ENCODE data around the gene PJA1. TPM values are rescaled to one million over a fixed set of nuclear protein-coding genes. Genes with fewer than 3 reads are reported as not detected.

The PJA1 gene
- total RNA-seq, 1 donor from 2014 or later, result 54.9 TPM

DNA sequence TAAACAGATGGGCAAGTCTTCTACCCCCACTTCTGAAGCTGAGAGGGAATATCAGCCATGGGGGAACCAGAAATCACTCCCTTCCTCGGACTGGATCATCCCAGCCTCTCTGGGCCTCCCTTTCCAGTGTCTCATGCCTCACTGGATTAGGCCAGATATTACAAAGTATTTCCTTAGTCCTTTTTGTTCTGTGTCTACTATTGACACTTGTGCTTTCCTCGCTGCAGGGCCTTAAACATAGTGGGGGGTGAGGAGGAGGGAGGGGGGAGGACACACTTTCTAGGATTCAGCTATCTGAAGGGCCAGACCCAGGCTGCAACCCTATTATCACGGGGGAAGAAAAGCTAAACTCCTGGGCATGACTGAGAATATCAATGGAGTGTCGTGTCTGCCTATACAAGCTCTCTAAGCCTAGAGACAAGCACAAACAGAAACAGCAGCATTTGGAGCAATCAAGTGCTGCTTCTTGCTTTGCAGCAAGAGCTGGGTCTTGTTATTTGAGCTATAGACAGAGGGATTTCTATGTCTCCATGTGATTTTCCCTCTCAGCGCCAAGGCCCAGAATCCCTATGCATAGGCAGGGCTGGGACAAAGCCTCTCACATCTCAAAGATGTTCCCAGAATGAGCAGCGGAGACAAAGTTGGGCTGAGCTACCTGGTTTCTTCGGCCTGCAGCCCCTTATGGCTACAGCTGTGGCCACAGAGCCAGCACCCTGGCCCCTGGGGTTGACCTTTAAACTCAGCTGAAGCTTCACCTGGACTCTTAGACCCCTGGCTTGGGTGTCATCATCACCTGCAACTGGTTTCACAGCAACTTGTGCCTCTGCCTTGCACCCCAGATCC lies 20.2 kb downstream of the PJA1 start:
- Mint-ChIP-seq H3K4me1 (ENCODE audit: low read depth, unreplicated experiment) (peaks cover 5% of the 10 kb centered on the region), H3K36me3 (ENCODE audit: unreplicated experiment) (no peaks in the 10 kb centered on the region), H3K27me3 (ENCODE audit: unreplicated experiment) (no peaks in the 10 kb centered on the region), H3K9me3 (ENCODE audit: unreplicated experiment) (peaks cover 2% of the 10 kb centered on the region), H3K4me3 (ENCODE audit: unreplicated experiment) (no peak overlapping the region), H3K27ac (ENCODE audit: unreplicated experiment) (no peak overlapping the region)
- TF ChIP-seq, protein P1, sequence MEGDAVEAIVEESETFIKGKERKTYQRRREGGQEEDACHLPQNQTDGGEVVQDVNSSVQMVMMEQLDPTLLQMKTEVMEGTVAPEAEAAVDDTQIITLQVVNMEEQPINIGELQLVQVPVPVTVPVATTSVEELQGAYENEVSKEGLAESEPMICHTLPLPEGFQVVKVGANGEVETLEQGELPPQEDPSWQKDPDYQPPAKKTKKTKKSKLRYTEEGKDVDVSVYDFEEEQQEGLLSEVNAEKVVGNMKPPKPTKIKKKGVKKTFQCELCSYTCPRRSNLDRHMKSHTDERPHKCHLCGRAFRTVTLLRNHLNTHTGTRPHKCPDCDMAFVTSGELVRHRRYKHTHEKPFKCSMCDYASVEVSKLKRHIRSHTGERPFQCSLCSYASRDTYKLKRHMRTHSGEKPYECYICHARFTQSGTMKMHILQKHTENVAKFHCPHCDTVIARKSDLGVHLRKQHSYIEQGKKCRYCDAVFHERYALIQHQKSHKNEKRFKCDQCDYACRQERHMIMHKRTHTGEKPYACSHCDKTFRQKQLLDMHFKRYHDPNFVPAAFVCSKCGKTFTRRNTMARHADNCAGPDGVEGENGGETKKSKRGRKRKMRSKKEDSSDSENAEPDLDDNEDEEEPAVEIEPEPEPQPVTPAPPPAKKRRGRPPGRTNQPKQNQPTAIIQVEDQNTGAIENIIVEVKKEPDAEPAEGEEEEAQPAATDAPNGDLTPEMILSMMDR (IDR thresholded peaks at IDR 0.05; ENCODE audit: partially characterized antibody, unreplicated experiment), result no peak
- no peak for DNase-seq

DNA sequence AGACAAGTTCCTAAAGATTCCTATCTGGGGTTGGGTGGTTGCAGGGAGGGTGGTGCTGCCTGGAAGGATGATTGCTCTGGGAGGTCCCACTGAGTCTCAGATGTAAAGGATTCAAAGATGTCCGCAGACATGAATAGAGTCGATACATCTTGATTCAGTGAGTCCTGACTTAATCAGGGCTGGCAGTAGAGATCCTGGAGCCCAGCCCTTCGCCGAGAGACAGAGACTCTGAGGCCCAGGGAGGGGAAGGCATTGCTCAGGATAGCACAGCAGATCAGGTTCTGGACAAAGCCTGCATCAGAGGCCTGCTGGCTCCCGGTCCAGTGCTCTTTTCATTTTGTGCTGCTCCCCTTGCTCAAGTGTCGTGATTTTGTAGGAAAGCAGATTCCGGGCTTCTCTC lies 21.7 kb downstream of the PJA1 start:
- H3K36me3 Mint-ChIP-seq (ENCODE audit: unreplicated experiment), result no peaks in the 10 kb centered on the region
- TF ChIP-seq, protein P1 (IDR thresholded peaks at IDR 0.05; ENCODE audit: partially characterized antibody, unreplicated experiment), result no peak
- no peaks in the 10 kb centered on the region for H3K27me3 Mint-ChIP-seq (ENCODE audit: unreplicated experiment)
- no peak overlapping the region for H3K4me3 Mint-ChIP-seq (ENCODE audit: unreplicated experiment)
- DNase-seq, result no peak
- H3K27ac Mint-ChIP-seq (ENCODE audit: unreplicated experiment), result no peak overlapping the region
- H3K4me1 Mint-ChIP-seq (ENCODE audit: low read depth, unreplicated experiment), result peaks cover 5% of the 10 kb centered on the region
- H3K9me3 Mint-ChIP-seq (ENCODE audit: unreplicated experiment), result peaks cover 2% of the 10 kb centered on the region

DNA sequence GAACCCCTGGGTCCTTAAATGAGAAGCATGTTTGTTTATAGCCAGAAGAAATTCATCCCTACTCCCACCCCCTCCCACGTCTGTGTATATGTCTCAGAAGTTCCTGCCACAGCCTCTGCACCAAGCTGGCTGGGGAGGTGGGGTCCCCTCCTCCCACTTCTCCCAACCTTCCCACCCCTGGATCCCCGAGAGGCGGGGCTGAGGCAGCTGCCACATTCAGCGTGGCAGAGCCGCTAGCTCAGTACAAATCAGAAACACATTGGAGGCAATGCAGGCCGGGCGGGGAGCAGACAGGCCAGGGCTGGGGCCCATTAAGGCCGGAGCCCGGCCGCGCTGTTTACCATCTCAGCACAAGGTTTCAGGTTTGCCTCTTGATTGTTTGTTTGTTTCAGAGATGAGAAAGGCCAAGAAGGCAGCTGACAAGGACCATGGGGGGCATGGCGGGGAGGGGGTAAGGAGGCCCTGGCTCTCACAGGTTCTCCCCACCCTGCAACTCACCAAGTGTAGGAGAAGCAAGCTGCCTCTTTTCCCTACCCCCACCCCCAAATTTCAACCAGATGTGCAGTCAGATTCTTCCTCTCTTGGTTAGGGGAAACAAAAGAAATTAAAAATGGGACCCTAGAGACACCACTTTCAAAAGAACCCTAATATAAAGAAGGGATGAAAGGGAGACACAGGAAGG lies 22.3 kb downstream of the PJA1 start:
- TF ChIP-seq, protein P1 (IDR thresholded peaks at IDR 0.05; ENCODE audit: partially characterized antibody, unreplicated experiment), result no peak
- peaks cover 2% of the 10 kb centered on the region for H3K9me3 Mint-ChIP-seq (ENCODE audit: unreplicated experiment)
- no peaks in the 10 kb centered on the region for H3K27me3 Mint-ChIP-seq (ENCODE audit: unreplicated experiment)
- H3K27ac Mint-ChIP-seq (ENCODE audit: unreplicated experiment), result no peak overlapping the region
- peak; percentile 20 for DNase-seq
- H3K4me3 Mint-ChIP-seq (ENCODE audit: unreplicated experiment), result no peak overlapping the region
- H3K36me3 Mint-ChIP-seq (ENCODE audit: unreplicated experiment), result no peaks in the 10 kb centered on the region
- peaks cover 5% of the 10 kb centered on the region for H3K4me1 Mint-ChIP-seq (ENCODE audit: low read depth, unreplicated experiment)

DNA sequence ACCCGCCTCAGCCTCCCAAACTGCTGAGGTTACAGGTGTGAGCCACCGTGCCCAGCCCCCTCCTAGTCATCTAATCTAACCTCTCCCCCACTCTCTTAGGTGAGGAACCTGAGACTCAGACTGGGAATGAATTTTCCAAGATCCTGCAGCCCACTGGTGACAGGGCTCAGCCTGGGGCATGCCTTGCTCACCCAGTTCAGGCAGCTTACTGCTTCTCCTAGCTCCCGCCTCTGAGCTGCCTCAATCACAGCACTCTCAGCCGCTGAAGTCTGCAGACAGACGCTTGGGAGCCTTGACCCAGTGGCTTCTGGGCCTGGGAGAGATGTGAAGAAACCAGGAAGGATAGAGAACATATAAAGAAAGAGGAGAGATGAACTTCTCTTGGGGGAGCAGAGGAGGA lies 24.4 kb downstream of the PJA1 start:
- H3K4me1 Mint-ChIP-seq (ENCODE audit: low read depth, unreplicated experiment), result peaks cover 9% of the 10 kb centered on the region
- no peak for DNase-seq
- H3K27me3 Mint-ChIP-seq (ENCODE audit: unreplicated experiment), result no peaks in the 10 kb centered on the region
- H3K9me3 Mint-ChIP-seq (ENCODE audit: unreplicated experiment), result peaks cover 2% of the 10 kb centered on the region
- H3K36me3 Mint-ChIP-seq (ENCODE audit: unreplicated experiment), result no peaks in the 10 kb centered on the region
- no peak overlapping the region for H3K27ac Mint-ChIP-seq (ENCODE audit: unreplicated experiment)
- TF ChIP-seq, protein P1 (IDR thresholded peaks at IDR 0.05; ENCODE audit: partially characterized antibody, unreplicated experiment), result no peak
- H3K4me3 Mint-ChIP-seq (ENCODE audit: unreplicated experiment), result no peak overlapping the region

DNA sequence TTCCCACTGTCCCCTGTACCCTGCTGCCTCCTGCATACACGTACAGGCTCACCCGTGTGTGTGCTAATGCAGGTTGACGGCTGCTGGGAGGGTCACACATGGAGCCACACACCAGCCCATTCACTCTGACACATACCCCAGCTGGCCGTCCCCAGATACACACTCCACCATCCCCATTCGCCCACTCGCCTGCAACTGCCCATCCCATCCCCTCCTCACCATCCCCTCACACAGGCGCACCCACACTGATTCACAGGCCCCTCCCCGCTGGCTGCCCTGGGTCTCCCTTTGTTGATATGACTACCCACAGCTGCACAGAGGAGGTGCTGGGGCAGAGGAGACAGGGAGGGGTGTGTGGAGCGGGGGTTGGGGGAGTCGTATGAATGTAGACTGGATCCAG lies 25.7 kb downstream of the PJA1 start:
- DNase-seq, result no peak
- peaks cover 2% of the 10 kb centered on the region for H3K9me3 Mint-ChIP-seq (ENCODE audit: unreplicated experiment)
- TF ChIP-seq, protein P1 (IDR thresholded peaks at IDR 0.05; ENCODE audit: partially characterized antibody, unreplicated experiment), result no peak
- H3K4me3 Mint-ChIP-seq (ENCODE audit: unreplicated experiment), result no peak overlapping the region
- no peaks in the 10 kb centered on the region for H3K36me3 Mint-ChIP-seq (ENCODE audit: unreplicated experiment)
- H3K27me3 Mint-ChIP-seq (ENCODE audit: unreplicated experiment), result no peaks in the 10 kb centered on the region
- peaks cover 9% of the 10 kb centered on the region for H3K4me1 Mint-ChIP-seq (ENCODE audit: low read depth, unreplicated experiment)
- H3K27ac Mint-ChIP-seq (ENCODE audit: unreplicated experiment), result no peak overlapping the region
